C4-2B (cell line): ENCODE data around the gene AMDHD2.

Experiments used
- H3K27ac ChIP-seq: fragments of 450-650 bp; 2 replicates; pipeline ENCODE4 v1.5.1; 2017
- ZFX ChIP-seq: fragments of 450-650 bp; IDR thresholded peaks from 2 replicates; pipeline ENCODE4 v1.6.1; 2017
- TF ChIP-seq, protein P1 (sequence below): fragments of 450-650 bp; conservative IDR thresholded peaks from 2 replicates; pipeline ENCODE4 v1.5.1; 2017; ENCODE audit warnings: mild to moderate bottlenecking

The AMDHD2 gene

DNA sequence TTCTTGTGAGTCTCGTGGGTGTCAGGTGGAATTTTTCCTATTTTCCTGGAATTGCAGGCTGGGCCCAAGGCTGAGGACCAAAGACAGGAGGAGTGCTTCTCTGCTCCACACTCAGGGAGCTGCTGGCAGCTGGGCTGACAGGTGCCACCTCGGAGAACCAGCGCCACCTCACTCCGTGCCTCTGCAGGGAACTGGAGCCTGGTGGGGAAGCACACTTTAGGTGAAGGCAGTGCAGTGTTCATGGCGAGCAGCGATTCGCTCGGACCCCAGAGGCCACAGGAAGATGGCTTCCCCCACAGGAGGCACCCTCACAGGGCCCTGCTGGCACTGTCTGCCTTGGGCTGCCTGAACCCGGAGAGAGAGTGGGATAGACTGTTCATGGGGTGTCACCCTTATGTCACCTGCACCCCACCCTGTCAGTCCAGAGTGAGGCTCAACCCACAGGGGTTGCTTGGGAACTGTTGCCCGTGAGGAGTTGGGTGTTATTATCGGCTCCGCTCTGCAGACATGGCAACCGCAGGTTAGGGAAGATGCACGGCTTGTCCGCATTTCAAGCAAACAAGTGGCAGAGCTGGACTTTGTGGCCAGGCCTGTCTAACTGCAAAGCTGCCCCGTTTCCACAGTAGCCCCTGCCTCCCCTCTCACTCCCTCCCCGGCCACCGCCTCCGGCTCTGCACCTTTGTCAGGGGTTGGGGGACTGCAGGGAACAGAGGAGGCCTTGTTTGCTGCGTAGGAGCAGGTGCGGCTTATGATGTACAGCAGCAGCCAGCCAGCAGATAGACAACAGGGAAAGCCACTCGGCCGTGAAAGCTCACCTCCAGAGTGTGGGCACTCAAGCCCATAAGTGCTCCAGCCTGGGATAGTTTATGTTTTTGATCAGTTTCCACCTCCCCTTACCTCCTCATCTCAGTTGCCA, 29.7 kb upstream of the AMDHD2 start:
- TF ChIP-seq, protein P1, sequence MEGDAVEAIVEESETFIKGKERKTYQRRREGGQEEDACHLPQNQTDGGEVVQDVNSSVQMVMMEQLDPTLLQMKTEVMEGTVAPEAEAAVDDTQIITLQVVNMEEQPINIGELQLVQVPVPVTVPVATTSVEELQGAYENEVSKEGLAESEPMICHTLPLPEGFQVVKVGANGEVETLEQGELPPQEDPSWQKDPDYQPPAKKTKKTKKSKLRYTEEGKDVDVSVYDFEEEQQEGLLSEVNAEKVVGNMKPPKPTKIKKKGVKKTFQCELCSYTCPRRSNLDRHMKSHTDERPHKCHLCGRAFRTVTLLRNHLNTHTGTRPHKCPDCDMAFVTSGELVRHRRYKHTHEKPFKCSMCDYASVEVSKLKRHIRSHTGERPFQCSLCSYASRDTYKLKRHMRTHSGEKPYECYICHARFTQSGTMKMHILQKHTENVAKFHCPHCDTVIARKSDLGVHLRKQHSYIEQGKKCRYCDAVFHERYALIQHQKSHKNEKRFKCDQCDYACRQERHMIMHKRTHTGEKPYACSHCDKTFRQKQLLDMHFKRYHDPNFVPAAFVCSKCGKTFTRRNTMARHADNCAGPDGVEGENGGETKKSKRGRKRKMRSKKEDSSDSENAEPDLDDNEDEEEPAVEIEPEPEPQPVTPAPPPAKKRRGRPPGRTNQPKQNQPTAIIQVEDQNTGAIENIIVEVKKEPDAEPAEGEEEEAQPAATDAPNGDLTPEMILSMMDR, result no peak
- no peak for TF ChIP-seq ZFX
- no peak overlapping the region for H3K27ac ChIP-seq

DNA sequence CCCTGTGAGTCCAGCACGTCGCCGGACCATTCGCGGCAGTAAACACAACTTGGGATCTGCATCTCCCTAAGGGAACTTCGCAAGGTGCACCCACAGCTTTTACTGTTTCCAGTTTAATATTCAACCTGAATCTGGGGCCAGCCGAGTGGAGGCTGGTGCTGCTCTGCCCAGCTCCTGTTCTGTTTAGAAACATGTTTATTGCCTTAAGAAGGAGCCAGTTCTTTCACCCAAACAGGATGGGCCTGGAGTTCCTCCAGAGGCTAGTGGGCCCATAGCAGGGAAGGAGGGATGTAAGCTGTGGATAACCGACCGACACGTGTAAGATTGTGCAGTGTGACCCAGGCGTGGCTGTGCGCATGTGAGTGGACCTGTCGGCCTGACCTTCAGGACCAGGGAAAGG, 27.9 kb upstream of the AMDHD2 start:
- no peak for TF ChIP-seq ZFX
- TF ChIP-seq, protein P1, result no peak
- no peak overlapping the region for H3K27ac ChIP-seq

DNA sequence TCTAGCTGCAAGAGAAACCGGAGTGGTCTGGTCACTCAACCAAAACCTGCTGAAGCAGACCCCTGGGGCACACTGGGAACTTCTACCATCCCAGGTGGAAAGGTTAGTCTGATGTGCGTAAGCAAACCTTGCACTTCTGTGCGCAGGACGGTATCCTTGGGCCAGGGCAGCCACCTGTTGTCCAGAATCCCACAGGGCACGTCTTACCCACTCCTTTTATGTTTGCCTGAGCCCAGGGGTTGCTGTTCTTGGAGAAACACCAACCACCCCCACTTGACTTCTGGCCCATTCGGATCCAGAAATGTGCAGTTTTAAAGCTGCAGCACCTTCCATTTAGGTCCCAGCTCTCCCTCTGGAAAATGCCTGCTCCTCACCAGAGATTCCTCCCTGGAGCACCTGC, 26.6 kb upstream of the AMDHD2 start:
- TF ChIP-seq ZFX, result no peak
- TF ChIP-seq, protein P1, result no peak
- H3K27ac ChIP-seq, result no peak overlapping the region

DNA sequence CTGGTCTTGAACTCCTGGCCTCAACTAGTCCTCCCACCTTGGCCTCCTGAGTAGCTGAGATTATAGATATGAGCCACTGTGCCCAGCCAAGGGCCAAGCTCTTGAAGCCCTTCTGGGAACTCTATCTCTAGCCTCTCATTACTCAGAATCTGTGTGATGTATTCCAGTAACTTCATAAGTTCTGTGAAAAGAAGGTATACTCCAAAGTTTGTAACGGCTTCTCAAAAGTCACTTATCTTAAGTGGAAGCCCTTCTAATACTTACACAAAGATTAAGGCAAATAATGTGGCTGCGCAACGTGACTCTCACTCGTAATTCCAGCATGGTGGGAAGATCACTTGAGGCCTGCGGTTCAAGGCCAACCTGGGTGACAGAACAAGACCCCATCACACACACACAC, 25.6 kb upstream of the AMDHD2 start:
- H3K27ac ChIP-seq, result no peak overlapping the region
- TF ChIP-seq, protein P1, result no peak
- no peak for TF ChIP-seq ZFX

DNA sequence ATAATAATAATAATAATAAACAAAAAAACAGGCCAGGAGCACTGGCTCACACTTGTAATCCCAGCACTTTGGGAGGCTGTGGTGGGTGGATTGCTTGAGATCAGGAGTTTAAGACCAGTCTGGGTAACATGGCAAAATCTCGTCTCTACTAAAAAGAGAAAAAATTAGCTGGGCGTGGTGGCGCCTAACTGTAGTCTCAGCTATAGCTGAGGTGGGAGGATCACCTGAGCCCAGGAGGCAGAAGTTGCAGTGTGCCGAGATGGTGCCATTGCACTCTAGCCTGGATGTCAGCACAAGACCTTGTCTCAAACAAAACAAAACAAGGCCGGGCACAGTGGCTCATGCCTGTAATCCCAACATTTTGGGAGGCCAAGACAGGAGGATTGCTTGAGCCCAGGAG, 25.1 kb upstream of the AMDHD2 start:
- TF ChIP-seq, protein P1, result no peak
- TF ChIP-seq ZFX, result no peak
- no peak overlapping the region for H3K27ac ChIP-seq

DNA sequence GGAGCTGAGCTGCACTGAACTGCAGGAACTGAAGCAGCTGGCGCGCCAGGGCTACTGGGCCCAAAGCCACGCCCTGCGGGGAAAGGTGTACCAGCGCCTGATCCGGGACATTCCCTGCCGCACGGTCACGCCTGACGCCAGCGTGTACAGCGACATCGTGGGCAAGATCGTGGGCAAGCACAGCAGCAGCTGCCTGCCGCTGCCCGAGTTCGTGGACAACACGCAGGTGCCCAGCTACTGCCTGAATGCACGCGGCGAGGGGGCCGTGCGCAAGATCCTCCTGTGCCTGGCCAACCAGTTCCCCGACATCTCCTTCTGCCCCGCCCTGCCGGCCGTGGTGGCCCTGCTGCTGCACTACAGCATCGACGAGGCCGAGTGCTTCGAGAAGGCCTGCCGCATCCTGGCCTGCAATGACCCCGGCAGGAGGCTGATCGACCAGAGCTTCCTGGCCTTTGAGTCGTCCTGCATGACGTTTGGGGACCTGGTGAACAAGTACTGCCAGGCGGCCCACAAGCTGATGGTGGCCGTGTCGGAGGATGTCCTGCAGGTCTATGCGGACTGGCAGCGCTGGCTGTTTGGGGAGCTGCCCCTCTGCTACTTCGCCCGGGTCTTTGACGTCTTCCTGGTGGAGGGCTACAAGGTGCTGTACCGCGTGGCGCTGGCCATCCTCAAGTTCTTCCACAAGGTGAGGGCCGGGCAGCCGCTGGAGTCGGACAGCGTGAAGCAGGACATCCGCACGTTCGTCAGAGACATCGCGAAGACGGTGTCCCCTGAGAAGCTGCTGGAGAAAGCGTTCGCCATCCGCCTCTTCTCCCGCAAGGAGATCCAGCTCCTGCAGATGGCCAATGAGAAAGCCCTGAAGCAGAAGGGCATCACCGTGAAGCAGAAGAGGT, 23.7 kb upstream of the AMDHD2 start:
- peak overlapping the region; percentile 85 for H3K27ac ChIP-seq
- no peak for TF ChIP-seq ZFX
- TF ChIP-seq, protein P1, result no peak
